GM18520 (cell line): ENCODE results near the gene HCFC1R1.

Experiments used
- ATAC-seq: cut with Tn5 transposase; IDR thresholded peaks from one replicate; pipeline ENCODE4 v1.9.1; 2021; ENCODE audit not compliant: unreplicated experiment

The HCFC1R1 gene

DNA sequence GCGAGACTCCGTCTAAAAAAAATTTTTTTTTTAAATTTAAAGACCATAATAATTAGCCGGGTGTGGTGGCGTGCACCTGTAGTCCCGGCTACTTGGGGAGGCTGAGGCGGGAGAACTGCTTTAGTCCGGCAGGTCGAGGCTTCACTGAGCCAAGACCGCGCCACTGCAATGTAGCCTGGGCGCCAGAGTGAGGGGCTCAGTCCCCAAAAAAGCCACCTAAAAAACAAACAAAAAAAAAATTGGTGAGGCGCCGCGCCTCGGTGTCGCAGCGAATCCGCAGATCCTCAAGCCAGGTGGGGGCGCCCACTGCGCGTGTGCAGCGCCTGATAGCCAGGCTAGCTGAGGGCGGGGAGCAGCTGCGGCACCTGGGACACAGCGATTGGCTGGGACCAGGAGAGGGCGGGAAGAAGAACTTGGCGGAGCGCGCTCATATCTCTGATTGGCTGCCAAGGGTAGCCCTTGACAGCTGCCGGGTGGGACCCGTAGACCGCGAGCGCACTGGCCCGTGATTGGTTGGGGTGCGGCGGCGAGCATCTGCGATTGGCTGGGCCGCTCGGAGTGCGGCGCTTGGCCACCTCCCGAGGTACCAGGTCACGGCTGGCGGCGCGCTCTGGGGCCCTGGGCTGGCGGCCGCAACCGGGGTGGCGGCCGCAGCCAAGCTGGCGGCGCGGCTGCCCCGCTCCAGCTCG is 20.0 kb downstream of the HCFC1R1 start:
- ATAC-seq, result peak; percentile 96

DNA sequence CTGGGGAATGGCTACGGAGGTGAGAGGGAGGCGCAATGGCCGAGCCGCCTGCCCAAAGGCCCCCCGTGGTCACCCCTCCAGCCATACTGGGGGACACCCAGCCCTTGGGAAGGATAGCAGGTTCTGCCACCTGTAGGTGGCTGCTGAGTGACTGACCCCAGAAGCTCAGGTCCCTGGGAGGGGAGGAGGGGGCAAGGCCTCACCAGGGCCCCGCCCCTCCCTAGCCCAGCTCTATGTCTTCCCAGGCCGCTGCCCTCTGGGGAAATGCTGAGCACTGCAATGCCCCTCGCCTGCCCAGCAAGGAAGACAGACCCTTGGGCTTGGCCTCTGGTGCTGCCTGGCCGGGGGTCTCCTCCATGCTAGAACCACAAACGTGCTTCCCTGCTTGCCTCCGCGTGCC is 22.4 kb downstream of the HCFC1R1 start:
- no peak for ATAC-seq

DNA sequence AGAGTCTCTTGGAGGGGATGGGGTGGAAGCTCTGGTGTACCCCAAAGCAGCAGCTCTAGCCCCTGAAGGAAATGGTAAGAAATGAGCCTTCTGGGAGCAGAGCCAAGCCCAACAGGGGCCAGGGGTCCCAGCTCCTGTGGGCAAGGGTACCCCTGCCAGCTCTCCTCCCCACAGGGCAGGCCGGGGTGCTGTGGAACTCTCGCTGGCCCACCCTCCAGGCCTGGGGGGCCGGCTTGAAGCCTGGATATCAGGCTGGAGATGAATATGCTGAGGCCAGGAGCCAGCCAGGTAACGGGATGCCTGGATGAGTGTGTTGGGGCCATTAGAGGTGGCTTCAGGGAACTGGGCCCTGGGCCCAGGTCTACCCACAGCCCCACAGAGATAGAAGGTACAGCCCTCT is 23.2 kb downstream of the HCFC1R1 start:
- no peak for ATAC-seq

DNA sequence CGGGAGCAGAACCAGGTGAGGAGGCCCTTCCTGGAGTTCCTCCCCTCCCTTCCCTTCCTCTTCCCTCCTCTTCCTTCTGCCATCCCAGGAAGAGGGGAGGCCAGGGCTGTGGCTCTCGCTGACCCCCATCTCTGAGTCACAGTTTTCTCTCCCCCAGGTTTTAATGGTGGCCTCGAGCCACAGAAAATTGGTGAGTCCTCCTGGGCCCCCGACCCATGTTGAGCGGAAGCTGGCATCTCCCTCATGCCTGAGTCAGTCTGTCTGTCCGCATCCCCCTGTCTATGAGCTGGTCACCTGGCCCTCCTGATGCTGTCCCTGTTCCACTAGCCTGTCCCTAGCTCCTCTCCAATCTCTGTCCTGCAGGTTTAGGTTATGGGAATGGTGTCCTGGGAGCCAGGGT is 23.8 kb downstream of the HCFC1R1 start:
- no peak for ATAC-seq

DNA sequence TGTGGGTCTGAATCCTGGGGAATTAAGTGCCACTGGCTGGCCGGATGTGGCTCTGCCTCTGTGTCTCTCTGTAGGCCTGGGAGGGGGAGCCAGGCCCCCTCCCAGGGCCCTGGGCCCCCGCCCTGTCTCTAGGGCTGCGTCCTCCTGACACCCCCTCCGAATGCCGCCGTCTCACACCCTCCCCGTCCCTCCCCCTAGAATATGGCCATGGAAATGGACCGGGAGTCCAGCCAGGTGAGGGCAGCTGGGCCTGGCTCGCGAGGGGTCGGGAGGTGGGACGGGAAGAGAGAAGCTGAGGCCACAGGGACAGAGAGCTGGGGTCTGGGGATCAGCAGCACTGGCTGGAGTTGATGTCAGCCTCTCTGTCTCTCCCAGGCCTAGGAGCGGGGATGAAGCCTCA is 27.4 kb downstream of the HCFC1R1 start:
- no peak for ATAC-seq

DNA sequence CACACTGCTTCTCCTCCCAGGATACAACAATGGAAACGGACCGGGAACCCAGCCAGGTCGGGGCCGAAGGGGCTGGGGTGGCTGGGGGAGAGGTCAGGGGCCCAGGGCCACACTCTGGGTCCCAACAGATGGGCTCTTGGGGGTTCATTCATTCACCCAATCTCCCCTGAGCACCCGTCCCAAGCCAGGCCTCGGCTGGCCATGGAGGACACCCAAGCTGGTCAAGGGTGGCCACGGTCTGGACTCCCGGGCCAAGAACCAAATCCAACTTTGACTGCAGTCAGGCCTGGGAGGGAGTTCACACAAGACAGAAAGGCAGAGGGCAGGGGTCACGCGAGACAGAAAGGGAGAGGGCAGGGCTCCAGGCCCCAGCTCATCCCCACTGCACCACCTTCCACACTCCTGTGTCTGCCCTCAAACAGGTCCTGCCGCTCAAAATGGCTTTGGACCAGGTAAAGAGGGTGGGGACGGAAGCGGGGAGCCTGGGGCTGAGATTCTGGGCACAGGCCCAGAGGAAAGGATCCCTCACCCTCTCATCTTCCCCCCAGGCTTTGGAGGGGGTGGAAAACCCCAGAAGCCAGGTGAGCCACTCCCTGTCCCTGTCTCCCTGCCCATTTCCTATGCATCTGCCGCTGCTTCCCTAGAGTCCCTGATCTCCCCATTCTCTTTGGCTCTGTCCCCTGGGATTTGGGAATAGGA is 31.2 kb downstream of the HCFC1R1 start:
- ATAC-seq, result no peak

DNA sequence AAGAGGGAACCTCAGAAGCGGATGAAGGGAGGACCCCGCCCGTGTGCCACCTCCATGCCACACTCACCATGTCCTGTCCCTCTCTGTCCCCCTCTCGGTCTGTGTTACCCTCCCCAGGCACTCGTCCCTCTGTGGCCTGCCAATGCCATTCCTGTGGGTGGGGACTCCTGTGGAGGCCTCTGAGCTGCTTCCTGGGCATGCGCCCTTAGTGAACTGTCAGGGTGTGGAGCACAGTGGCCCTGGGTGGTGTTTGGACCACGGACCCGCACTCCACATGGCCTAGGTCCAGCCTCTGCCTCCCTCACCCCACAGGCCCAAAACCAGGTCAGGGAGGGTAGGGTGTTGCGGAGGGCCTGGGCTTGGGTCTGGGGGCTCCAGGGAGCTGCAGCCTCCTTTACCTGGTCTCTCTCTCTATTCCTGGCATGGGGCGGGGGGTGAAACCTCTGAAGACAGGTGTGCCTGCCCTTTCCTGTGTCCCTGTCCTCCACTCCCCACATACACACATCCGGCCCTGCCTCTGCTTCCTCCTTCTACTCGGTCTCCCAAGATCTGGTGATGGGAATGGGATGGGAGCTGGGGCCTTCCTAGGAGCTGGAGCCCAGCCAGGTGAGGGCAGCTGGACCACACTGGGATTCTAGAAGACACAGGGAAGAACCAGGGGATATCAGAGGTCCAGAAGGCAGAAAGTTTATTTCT is 32.0 kb downstream of the HCFC1R1 start:
- no peak for ATAC-seq

DNA sequence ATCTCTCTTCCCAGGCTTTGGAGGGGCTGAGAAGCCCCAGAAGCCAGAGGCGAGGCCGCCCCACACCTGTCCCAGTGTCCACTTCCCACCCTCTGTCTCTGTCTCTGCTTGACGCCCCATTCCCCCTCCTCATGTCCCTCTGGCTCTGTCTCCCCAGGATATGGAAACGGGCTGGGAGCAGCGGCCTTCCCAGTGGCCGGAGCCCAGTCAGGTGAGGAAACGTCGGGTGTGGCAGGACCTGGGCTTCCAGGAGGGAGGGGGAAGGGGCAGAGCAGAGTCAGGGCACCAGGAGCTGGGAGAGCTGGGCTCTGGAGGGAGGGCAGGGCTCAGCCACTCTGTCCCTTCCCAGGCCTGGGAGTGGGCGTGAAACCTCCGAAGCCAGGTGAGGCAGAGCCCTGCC is 32.9 kb downstream of the HCFC1R1 start:
- no peak for ATAC-seq

DNA sequence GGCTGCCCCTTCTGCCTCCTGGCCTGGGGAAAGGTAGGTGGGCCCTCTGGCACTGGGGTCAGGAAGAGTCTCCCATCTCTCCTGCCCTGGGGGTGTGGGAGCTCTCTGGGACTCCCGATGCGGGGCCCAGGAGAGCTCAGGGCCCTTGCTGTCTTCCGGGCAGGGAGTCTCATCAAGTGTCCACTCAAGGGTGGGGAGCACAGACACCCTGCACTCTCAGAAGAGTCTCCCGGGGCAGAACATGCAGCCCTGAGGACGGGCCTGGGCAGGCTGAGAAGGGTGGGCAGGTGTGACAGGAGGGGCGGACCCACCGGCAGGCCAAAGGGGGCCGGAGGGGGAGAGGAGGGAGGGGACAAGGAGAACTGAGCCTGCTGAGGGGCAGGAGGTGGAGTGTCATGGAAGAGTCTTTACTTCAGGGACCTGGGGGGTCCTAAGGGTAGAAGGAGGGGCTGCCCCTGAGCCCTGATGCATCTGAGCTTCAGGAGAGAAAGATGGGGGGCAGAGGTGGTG is 35.1 kb downstream of the HCFC1R1 start:
- ATAC-seq, result no peak

DNA sequence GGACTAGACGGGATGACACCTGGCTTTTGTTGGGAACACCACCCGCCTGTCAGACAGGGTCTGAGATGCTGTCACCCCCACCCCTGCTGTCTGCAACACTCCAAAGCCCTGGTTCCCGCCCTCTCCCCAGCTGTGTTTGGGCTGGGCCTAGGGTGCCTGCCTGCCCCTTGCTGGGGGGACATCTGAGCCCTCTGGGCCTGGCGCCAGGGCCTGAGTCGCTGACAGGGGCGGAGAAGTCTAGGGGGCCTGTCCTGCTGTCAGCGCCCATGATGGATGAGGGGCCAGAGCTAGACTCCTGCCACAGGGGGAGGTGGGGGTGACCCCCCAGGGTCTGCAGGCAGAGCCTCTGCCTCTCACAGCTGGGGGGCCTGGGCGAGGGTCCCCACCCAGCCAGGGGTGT is 35.9 kb downstream of the HCFC1R1 start:
- no peak for ATAC-seq

DNA sequence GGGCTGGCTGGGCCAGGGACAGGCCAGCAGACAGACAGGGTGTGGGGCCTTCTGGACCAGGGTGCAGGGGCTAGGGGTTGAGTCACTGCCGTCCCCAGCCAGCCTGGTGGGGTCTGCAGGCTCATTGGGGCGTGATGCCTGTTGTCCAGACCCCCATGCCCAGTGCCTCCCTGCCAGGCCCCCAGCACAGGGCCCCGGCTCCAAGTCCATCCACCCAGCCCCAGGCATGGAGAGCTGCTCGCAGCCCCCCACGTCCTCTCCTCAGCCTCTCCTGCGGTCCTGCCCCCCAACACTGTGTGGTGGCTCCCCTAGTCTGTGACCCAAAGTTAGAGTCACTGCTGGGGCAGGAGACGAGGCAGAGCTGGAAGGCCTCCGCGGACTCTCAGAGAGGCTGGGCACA is 36.5 kb downstream of the HCFC1R1 start:
- ATAC-seq, result no peak

DNA sequence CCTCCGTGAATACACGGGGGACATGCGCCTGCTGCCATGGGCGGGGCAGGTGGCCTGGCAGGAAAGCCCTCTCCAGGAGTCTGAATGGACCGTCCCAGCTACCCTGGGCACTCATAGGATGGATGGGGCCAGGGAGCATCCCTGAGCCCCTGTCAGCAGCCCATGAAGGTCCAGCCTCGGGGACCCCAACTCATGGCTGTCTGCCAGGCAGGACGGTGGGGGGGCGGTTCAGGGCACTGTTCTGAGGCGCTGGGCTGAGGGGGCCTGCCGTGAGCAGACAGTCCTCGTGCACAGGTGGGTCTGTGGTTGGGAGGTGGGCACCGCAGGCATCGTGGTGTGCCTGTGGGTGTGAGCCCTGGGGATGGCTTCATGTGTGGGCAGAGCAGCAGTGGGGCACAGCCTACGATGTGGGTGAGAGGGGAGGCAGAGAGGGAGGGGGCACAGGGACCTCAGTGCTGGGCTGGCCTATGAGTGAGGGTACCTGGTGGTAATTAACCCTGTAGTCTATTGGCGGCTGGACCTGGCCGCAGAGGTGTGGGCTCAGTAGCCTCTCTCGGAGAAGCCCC is 37.0 kb downstream of the HCFC1R1 start:
- no peak for ATAC-seq

DNA sequence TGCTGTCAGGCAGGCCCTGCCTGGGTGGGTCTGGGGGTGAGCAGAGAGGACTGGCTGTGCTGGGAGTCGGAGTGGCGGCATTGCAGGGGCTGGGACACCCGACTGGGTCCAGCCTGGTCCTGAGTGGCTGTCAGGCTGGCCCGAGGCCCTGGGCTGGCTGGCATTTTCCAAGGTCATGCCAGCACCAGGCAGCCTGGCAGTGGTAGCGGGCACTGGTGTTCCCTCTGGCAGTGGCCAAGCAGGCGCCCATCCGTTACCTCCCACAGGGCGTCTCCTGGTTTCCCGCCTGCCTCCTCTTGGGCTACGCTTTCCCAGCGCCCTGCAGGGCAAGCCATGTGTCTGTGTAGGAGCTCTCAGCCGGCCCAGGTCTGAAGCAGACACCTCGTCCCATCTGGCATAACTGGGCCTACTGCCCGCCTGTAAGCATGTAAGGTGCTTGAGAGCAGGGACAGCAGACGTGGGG is 37.8 kb downstream of the HCFC1R1 start:
- no peak for ATAC-seq

DNA sequence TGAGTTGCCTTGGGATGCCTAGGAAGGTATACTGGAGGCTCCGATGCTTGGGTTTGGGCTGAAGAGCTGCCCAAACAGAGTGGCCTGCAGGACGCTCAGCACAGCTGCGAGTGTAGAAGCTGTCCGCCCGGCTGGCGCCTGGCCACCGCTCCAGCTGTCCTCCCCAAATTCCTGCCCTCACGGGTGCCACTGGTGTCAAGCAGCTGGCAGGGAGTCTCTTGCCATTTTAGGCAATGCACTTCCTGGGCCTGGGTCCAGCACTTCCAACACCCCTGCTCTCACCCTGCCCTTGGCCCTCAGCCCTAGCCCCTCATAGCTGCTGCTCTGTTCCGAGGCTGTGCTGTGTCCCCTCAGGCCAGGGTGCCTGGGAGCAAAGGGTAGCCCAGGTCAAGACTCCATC is 38.3 kb downstream of the HCFC1R1 start:
- ATAC-seq, result no peak

DNA sequence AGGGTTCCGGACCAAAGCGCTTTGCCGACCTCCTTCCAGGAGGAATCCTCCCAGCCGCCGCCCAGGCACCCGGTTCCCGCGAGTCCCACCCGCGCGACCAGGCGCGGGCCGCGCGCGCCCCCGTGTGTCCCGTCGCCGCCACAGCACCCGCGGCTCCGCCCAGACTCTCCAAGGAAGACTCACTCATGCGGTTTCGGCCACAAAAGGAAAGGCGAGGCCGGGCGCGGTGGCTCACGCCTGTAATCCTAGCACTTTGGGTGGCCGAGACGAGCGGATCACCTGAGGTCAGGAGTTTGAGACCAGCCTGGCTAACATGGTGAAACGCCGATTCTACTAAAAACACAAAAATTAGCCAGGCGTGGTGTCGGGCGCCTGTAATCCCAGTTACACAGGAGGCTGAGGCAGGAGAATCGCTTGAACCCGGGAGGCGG is 40.0 kb downstream of the HCFC1R1 start:
- no peak for ATAC-seq

DNA sequence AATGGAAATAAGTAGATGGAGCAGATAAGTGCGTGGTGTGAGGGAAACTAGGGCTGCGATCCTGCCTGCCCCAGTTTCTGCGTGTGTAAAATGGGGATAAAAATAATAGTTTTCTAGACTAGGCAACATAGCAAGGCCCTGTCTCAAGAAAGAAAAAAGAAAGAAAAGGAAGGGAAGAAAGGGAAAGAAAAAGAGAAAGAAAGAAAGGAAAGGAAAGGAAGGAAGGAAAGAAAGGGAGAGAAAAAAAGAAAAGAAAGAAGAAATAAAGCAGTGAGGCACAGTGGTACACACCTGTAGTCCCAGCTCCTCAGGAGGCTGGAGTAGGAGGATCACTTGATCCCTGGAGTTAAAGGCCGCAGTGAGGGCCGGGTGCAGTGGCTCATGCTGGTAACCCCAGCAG is 41.3 kb downstream of the HCFC1R1 start:
- ATAC-seq, result no peak

DNA sequence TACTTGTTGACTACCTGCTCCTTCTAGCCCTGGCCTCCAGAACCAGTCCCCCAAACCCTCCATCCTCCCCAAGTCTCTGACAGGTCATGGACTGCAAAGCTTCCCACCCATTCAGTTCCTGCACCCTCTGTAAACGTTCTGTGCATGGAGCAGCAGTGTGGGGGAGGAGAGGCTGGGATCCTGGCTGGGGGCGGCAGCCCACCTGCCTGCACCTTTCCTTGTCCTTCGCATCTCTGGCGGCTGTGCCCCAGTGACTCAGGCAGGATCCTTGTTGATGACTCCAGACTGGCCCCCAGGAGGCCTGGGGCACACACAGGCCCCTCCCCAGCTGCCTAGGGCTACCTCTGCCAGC is 41.9 kb downstream of the HCFC1R1 start:
- no peak for ATAC-seq

DNA sequence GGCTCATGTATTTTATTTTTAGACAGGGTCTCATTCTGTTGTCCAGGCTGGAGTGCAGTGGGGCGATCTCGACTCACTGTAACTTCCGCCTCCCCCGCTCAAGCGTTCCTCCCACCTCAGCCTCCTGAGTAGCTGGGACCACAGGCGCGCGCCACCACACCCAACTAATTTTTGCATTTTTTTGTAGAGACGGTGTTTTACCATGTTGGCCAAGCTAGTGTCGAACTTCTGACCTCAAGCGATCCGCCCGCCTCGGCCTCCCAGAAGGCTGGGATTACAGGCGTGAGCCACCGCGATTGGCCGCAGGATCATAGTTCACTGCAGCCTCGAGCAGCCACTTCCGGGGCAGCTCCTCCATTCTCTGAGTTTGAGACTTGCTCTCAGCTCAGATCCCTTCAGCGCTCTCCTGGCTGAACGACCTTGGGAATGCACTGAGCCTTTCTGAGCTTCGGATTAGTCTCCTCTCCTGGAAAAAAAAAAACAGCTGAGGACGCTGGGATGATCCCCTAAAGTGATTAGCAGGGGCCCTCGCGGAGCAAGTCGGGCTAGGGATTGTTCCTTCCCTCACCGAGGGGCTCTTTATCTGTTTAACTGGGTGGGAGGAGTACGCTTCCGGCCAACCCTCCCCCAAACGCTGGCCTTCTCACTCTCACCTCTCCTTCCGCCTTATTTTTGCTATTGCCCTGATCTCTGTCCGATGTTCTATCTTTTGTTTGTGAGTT is 42.4 kb downstream of the HCFC1R1 start:
- ATAC-seq, result no peak

DNA sequence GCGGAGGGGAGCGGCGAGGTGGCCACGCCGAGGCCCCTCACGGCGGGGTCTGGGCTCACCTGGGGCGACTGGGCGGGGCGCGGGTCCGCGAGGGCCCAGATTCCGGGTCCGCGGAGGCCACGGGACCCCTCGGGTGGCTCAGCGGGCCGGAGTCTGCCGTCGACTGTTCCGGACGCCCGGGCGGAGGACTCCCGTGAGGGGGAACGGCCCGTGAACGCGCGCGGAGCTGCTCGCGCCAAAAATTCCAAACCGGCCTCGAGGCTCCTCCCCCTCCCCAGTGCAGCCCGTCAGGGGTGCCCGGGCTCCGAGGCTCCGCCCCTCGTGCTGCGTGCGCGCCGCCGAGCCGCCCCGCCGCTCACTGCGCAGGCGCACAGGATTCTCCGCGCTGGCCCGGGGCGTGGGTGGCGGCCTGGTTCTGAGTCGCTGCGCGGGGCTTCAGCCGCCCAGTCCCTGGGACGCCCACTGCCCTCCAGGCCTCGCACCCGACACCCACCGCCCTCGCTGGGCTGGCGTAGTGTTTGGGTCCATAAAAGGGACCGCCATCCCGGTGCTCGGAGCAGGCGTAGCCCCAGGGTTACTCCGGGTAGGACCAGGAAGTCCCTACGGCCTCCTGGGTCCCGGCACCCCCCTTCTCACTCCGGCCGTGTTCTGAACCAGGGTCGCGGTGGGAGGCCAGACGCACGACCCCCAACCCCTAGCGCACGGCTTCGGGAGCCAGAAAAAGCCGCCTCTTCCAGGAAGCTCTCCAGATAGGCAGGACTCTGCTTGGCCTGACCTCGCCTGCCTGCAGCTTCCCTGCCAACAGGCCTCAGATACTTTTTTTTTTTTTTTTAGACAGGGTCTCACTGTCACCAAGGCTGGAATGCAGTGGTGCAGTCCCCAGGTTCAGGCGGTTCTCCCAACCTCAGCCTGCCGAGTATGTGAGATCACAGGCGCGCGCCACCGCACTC is 43.2 kb downstream of the HCFC1R1 start, which contains the start of gene PKMYT1:
TSS of gene PKMYT1 (minus strand) at position 220 of the 950 bp plus-strand sequence. CDS start 789 bp downstream, outside the sequence.
- peak; percentile 70 for ATAC-seq
